ENCODE data around the gene PLXNA2. TPM values are rescaled to one million over a fixed set of nuclear protein-coding genes. Genes with fewer than 3 reads are reported as not detected.

PLXNA2 gene
- total RNA-seq, 2 experiments from 2014 or later, result 0.13 to 0.23 TPM

DNA sequence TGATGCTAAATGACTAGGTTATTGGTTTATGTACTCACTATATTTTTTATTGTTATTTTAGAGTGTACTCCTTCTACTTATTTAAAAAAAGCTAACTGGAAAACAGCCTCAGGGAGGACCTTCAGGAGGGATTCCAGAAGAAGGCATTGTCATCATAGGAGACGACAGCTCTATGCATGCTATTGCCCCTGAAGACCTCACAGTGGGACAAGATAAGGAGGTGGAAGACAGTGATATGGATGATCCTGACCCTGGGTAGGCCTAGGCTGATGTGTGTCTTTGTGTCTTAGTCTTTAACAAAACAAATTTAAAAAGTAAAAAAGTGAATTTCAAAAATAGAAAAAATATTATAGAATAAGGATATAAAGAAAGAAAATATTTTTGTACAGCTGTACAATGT, 177.6 kb downstream of the PLXNA2 start:
- Mint-ChIP-seq H3K27ac (no peak overlapping the region), H3K9me3 (no peaks in the 10 kb centered on the region), H3K4me3 (no peak overlapping the region), H3K4me1 (ENCODE audit: low read depth) (no peaks in the 10 kb centered on the region), H3K27me3 (no peaks in the 10 kb centered on the region), H3K36me3 (ENCODE audit: low read depth) (no peaks in the 10 kb centered on the region)
- ATAC-seq (no peak), DNase-seq (no peak)
- TF ChIP-seq, protein P1, sequence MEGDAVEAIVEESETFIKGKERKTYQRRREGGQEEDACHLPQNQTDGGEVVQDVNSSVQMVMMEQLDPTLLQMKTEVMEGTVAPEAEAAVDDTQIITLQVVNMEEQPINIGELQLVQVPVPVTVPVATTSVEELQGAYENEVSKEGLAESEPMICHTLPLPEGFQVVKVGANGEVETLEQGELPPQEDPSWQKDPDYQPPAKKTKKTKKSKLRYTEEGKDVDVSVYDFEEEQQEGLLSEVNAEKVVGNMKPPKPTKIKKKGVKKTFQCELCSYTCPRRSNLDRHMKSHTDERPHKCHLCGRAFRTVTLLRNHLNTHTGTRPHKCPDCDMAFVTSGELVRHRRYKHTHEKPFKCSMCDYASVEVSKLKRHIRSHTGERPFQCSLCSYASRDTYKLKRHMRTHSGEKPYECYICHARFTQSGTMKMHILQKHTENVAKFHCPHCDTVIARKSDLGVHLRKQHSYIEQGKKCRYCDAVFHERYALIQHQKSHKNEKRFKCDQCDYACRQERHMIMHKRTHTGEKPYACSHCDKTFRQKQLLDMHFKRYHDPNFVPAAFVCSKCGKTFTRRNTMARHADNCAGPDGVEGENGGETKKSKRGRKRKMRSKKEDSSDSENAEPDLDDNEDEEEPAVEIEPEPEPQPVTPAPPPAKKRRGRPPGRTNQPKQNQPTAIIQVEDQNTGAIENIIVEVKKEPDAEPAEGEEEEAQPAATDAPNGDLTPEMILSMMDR (IDR thresholded peaks at IDR 0.05), result no peak
- ChIA-PET CTCF (interaction anchor here (2.8 kb wide), 1 partner anchor 44 kb away, joined by 10 read pairs; no protein-coding TSS in a partner anchor), POLR2A (no interaction called here)
- intact Hi-C loops (cut with micrococcal nuclease), result no loop called here

DNA sequence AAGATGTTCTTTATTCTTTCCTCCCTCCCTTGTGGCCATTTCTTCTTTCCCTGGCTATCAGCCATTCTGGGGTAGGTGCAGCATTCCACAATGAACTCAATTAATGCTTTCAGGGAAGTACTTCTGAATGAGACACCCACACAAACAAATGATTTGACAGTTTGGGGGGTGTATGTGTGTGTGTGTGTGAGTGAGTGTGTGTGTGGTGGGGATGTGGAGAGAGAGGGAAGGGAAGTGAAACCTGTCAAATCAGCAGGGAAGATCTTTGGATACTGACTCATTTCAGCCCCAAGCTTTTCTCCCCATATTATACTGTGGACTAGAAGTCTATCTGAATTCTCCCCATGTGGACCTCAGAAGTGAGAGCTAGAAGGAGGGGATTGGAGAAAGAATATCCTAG, 178.3 kb downstream of the PLXNA2 start:
- H3K4me3 Mint-ChIP-seq, result no peak overlapping the region
- intact Hi-C loops (cut with micrococcal nuclease), result no loop called here
- no peaks in the 10 kb centered on the region for H3K36me3 Mint-ChIP-seq (ENCODE audit: low read depth)
- no peaks in the 10 kb centered on the region for H3K9me3 Mint-ChIP-seq
- H3K27me3 Mint-ChIP-seq, result peaks cover 2% of the 10 kb centered on the region
- no peak for ATAC-seq
- ChIA-PET POLR2A (interaction anchor here (0.6 kb wide), 1 partner anchor 25 kb away, joined by 3 read pairs; no protein-coding TSS in a partner anchor), CTCF (interaction anchor here (2.8 kb wide), 1 partner anchor 44 kb away, joined by 10 read pairs; no protein-coding TSS in a partner anchor)
- TF ChIP-seq, protein P1 (IDR thresholded peaks at IDR 0.05), result no peak
- no peaks in the 10 kb centered on the region for H3K4me1 Mint-ChIP-seq (ENCODE audit: low read depth)
- DNase-seq, result no peak
- H3K27ac Mint-ChIP-seq, result no peak overlapping the region

DNA sequence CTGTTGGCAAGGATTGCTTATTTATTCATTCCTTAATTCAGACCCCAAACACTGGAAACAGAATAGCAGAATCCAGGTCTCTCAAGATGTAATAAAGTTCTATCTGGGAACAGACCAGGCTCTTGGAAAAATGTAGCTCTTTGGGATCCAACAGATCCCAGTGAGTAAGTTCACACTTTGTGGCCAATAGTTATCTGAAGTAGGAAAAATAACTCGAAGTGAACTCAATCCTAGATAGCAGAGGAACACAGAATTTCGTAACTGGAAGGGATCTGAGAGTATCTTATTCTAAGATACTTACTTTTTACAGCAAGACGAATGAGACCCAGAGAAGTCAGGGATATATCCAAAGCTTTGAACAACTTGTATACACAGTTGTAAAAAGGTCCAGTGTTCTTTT, 182.6 kb downstream of the PLXNA2 start:
- ChIA-PET CTCF (no interaction called here), POLR2A (no interaction called here)
- TF ChIP-seq, protein P1 (IDR thresholded peaks at IDR 0.05), result no peak
- Mint-ChIP-seq H3K4me3 (no peak overlapping the region), H3K27ac (no peak overlapping the region), H3K4me1 (ENCODE audit: low read depth) (no peaks in the 10 kb centered on the region), H3K9me3 (no peaks in the 10 kb centered on the region), H3K27me3 (peaks cover 2% of the 10 kb centered on the region), H3K36me3 (ENCODE audit: low read depth) (no peaks in the 10 kb centered on the region)
- intact Hi-C loops (cut with micrococcal nuclease), result no loop called here
- ATAC-seq (no peak), DNase-seq (no peak)

DNA sequence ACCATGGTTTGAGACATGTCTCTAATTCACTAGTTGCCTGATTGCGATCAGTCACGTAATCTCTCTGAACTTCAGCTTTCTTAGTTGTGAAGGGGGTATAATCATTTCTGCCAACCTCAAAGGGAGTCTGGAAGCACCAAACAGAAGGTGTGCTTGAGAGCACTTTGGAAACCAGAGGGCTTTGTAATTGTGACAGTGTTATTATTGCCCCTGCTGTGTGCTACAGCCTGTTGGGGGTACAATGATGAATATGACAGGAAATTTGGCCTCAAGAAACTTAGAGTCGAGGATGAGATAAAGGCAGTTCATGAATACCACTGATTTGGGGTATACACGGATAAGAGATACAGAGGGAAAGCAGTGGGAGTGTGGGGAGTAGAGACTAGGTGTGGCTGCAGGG, 183.1 kb downstream of the PLXNA2 start:
- H3K9me3 Mint-ChIP-seq, result no peaks in the 10 kb centered on the region
- DNase-seq (no peak), ATAC-seq (no peak)
- no peak overlapping the region for H3K4me3 Mint-ChIP-seq
- CTCF ChIA-PET, result no interaction called here
- no peaks in the 10 kb centered on the region for H3K36me3 Mint-ChIP-seq (ENCODE audit: low read depth)
- intact Hi-C loops (cut with micrococcal nuclease), result no loop called here
- no peaks in the 10 kb centered on the region for H3K4me1 Mint-ChIP-seq (ENCODE audit: low read depth)
- H3K27me3 Mint-ChIP-seq, result peaks cover 2% of the 10 kb centered on the region
- TF ChIP-seq, protein P1 (IDR thresholded peaks at IDR 0.05), result no peak
- H3K27ac Mint-ChIP-seq, result no peak overlapping the region
- POLR2A ChIA-PET, result no interaction called here

DNA sequence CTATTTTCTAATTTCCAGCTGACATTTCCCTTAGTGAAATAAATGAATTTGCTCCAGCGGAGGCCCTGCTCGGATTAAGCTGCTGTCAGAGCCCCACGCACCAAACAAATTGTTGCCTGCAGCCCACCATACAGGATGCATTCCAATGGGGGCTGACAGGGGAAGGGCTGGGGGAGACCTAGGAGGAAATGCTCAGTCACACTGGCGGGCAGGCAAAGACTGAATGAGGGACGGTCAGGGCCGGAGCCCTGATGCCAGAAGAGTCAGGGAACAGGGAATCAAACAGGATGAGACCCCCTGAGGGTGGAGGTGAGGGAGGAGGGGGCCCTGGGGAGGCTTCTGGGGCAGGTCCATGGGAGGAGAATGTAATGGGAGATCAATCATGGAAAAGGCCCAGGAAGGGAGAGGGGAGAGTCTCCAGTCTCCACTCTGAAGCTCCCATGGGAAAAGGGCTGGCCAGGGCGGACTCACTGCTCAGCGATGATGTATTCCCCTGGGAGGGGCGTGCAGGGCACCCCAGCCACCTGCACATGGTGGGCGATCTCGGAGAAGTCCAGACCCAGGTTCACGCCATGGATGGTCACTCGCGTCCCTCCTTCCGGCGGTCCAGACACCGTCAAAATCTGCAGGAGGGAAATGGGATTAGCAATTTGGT, 183.8 kb downstream of the PLXNA2 start:
- H3K4me3 Mint-ChIP-seq, result no peak overlapping the region
- TF ChIP-seq, protein P1 (IDR thresholded peaks at IDR 0.05), result no peak
- peaks cover 2% of the 10 kb centered on the region for H3K27me3 Mint-ChIP-seq
- DNase-seq (no peak), ATAC-seq (no peak)
- H3K9me3 Mint-ChIP-seq, result no peaks in the 10 kb centered on the region
- intact Hi-C loops (cut with micrococcal nuclease), result no loop called here
- POLR2A ChIA-PET, result no interaction called here
- no peaks in the 10 kb centered on the region for H3K4me1 Mint-ChIP-seq (ENCODE audit: low read depth)
- CTCF ChIA-PET, result no interaction called here
- H3K36me3 Mint-ChIP-seq (ENCODE audit: low read depth), result no peaks in the 10 kb centered on the region
- no peak overlapping the region for H3K27ac Mint-ChIP-seq
